Upper lobe of left lung (tissue), 4 donors: Measurements from ENCODE around the gene CLBA1.

ENCODE experiments used
- CTCF ChIP-seq, 6 experiments: fragments of 450-650 bp in 4 of 6; fragments of 200-600 bp in 2 of 6; sonication (generic) in 2 of 6; IDR thresholded peaks; one replicate each; pipeline ENCODE4 v1.5.1; 2016 to 2019; ENCODE audit warnings: antibody characterized with exemption in 6 of 6
- POLR2A ChIP-seq, 4 donors: fragments of 450-650 bp; IDR thresholded peaks; one replicate each; pipeline ENCODE4 v1.5.1; 2016 to 2017; ENCODE audit warnings: antibody characterized with exemption in 4 of 4, mild to moderate bottlenecking in 2 of 4

DNA sequence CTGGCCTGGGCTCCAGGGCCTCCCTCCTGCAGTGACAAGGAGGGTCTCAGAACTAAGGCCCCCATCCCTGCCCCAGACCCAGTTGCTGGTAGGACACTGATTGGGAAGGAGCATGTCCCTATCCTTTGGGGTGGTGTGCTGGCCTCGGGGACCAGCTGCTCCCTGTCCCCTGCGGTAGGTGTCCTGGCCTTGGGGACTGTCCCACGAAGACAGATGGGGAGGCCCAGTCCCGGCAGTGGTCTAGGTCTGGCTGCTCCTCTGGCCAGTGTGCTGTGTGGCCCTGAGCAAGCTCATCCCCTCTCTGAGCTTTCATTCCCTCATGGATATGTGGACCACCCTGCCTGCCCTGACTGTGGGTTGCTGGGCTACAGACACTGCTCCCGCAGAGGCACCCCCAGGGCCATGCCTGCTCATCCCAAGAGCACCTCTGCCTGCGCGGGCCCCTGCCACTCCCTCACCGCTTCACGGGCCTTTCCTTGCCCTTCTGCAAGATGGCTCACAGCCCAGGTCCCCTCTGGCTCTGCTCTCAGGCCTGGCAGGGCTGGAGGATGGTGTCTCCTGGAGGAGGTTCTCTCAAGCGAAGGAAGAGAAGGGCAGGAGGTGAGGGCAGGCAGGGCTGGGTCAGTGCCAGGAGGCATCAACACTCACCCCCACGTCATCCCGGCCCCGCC lies 19.9 kb upstream of the CLBA1 start:
- TF ChIP-seq CTCF (IDR thresholded peaks at IDR 0.05) (no peak), POLR2A (IDR thresholded peaks at IDR 0.05) (no peak)
